B cell (primary cell): ENCODE results near the gene RNASEH1. TPM values are rescaled to one million over a fixed set of nuclear protein-coding genes. Genes with fewer than 3 reads are reported as not detected.

Experiments
- ATAC-seq: fragments of 200-7000 bp; cut with Tn5 transposase; one replicate; pipeline ENCODE4 v1.10.0; 2021; ENCODE audit warnings: low read depth, mild to moderate bottlenecking, moderate number of reproducible peaks, moderate library complexity
- CTCF ChIA-PET: fragments of 350-600 bp; sonication (Branson Sonifier 250); formaldehyde crosslinking; loops from one replicate; lab custom pipeline; 2021; ENCODE audit warnings: antibody characterized with exemption, inconsistent platforms; lab: Charles Lee
- POLR2A ChIA-PET: fragments of 350-600 bp; sonication (Branson Sonifier 250); formaldehyde crosslinking; loops from one replicate; lab custom pipeline; 2021; ENCODE audit warnings: antibody characterized with exemption; lab: Charles Lee
- DNase-seq: peaks from one replicate; pipeline ENCODE4 v3.0.0; 2013
- H2AFZ ChIP-seq: 2 replicates; pipeline ENCODE4 v1.6.1; 2012; ENCODE audit warnings: mild to moderate bottlenecking, low read depth, low read length; ENCODE audit not compliant: insufficient read depth, poor library complexity, severe bottlenecking
- H3K27ac ChIP-seq, 2 donors: 1 replicate in 1 of 2; 2 replicates in 1 of 2; pipeline ENCODE4 v1.5.1; 2012 to 2013; ENCODE audit warnings: low read length in 2 of 2, mild to moderate bottlenecking in 2 of 2, moderate library complexity in 1 of 2
- H3K27me3 ChIP-seq, 4 experiments: fragments of 200-600 bp in 1 of 4; sonication (generic) in 1 of 4; replicated peaks in 1 of 4; 1 replicate in 2 of 4; 2 replicates in 2 of 4; pipeline versions ENCODE4 v1.6.1 to v1.7.0; 2013 to 2016; ENCODE audit warnings: low read length in 3 of 4, mild to moderate bottlenecking in 2 of 4, mixed read lengths in 1 of 4, moderate library complexity in 1 of 4; ENCODE audit not compliant: insufficient read depth in 4 of 4, control insufficient read depth in 3 of 4; ENCODE audit errors: control extremely low read depth in 1 of 4
- H3K36me3 ChIP-seq, 2 experiments: replicated peaks in 1 of 2; 1 replicate in 1 of 2; 2 replicates in 1 of 2; pipeline versions ENCODE4 v1.6.1 to v1.7.1; 2013; ENCODE audit warnings: low read length in 1 of 2; ENCODE audit not compliant: insufficient read depth in 2 of 2, control insufficient read depth in 1 of 2; ENCODE audit errors: control extremely low read depth in 1 of 2, extremely low read depth in 1 of 2
- H3K4me1 ChIP-seq, 2 donors: fragments of 200-600 bp in 1 of 2; sonication (generic) in 1 of 2; 1 replicate in 1 of 2; 2 replicates in 1 of 2; pipeline versions ENCODE4 v1.5.1 to v1.6.1; 2013 to 2017; ENCODE audit warnings: low read length in 2 of 2; ENCODE audit not compliant: control insufficient read depth in 2 of 2, insufficient read depth in 2 of 2
- H3K4me2 ChIP-seq: replicated peaks from 2 replicates; pipeline ENCODE3; 2012; ENCODE audit warnings: mild to moderate bottlenecking, low read depth, low read length; ENCODE audit not compliant: poor library complexity, severe bottlenecking
- H3K4me3 ChIP-seq, 5 experiments: fragments of 200-600 bp in 1 of 5; sonication (generic) in 1 of 5; 1 replicate in 3 of 5; 2 replicates in 2 of 5; pipeline versions ENCODE4 v1.5.1 to v1.7.0; 2011 to 2016; ENCODE audit warnings: low read length in 4 of 5, mild to moderate bottlenecking in 4 of 5, low read depth in 2 of 5, control low read depth in 1 of 5, moderate library complexity in 1 of 5; ENCODE audit not compliant: insufficient read depth in 1 of 5; ENCODE audit errors: control extremely low read depth in 1 of 5, extremely low read depth in 1 of 5
- H3K79me2 ChIP-seq: fragments of 200-600 bp; sonication (generic); one replicate; pipeline ENCODE4 v1.6.0; 2016; ENCODE audit warnings: low read length; ENCODE audit not compliant: control insufficient read depth, insufficient read depth
- H3K9ac ChIP-seq: fragments of 200-600 bp; sonication (generic); 2 replicates; pipeline ENCODE4 v1.6.1; 2017; ENCODE audit warnings: mild to moderate bottlenecking, low read length, moderate library complexity
- H3K9me3 ChIP-seq, 3 donors: one replicate each; pipeline versions ENCODE4 v1.6.1 to v1.7.1; 2013; ENCODE audit warnings: low read length in 2 of 3; ENCODE audit not compliant: control insufficient read depth in 2 of 3, insufficient read depth in 1 of 3; ENCODE audit errors: control extremely low read depth in 1 of 3
- H4K20me1 ChIP-seq: 2 replicates; pipeline ENCODE4 v1.6.0; 2012; ENCODE audit warnings: mild to moderate bottlenecking, low read length; ENCODE audit not compliant: insufficient read depth, control insufficient read depth, poor library complexity, severe bottlenecking
- H3K27ac Mint-ChIP-seq: one replicate; pipeline ENCODE4 v1.8.0; 2021; ENCODE audit warnings: mixed read lengths
- H3K27me3 Mint-ChIP-seq: one replicate; pipeline ENCODE4 v1.8.0; 2021; ENCODE audit warnings: mixed read lengths
- H3K4me1 Mint-ChIP-seq: one replicate; pipeline ENCODE4 v1.8.0; 2021; ENCODE audit warnings: mixed read lengths
- H3K4me3 Mint-ChIP-seq: one replicate; pipeline ENCODE4 v1.8.0; 2021; ENCODE audit warnings: mixed read lengths
- H3K9me3 Mint-ChIP-seq: one replicate; pipeline ENCODE4 v1.8.0; 2022; ENCODE audit warnings: mixed read lengths; ENCODE audit not compliant: insufficient read depth
- CTCF ChIP-seq: fragments of 200-600 bp; IDR thresholded peaks from one replicate; pipeline ENCODE4 v1.8.0; 2022; ENCODE audit warnings: antibody characterized with exemption, mild to moderate bottlenecking
- EZH2 ChIP-seq: IDR thresholded peaks from 2 replicates; pipeline ENCODE4 v1.6.1; 2012; ENCODE audit warnings: borderline replicate concordance, low read depth, mild to moderate bottlenecking, moderate library complexity, low read length; ENCODE audit not compliant: insufficient read depth, poor library complexity, severe bottlenecking
- WGBS: methylation state at CpG from one replicate; pipeline ENCODE4 v1.1.5; 2013; ENCODE audit warnings: missing lambda C conversion rate; ENCODE audit not compliant: insufficient coverage; 5-methylcytosine and 5-hydroxymethylcytosine counted together
- intact Hi-C: fragments of 100-400 bp; cut with micrococcal nuclease; formaldehyde crosslinking; loops from one replicate; pipeline ENCODE4 v1.10.0; 2022
- polyA plus RNA-seq: library from polyadenylated mRNA; depleted of rRNA; stranded (reverse); fragments of >200 nt; gene quantifications from 2 replicates; pipeline ENCODE4 v1.2.3, GENCODE V29; 2012
- total RNA-seq, 2 donors: library from RNA; stranded (reverse); fragments of 120-200 nt in 1 of 2; gene quantifications; 1 replicate in 1 of 2; 2 replicates in 1 of 2; pipeline versions ENCODE4 v1.2.3 to v1.2.4, GENCODE V29; 2013 to 2022

RNASEH1 gene
- total and polyA plus RNA-seq, 2 donors (not counting 1 experiment from before 2014, with no cell fraction given), result 7.2 to 25.1 TPM

- H3K9ac ChIP-seq, result no peak overlapping the region
- no peak for DNase-seq
- no peaks in the 10 kb centered on the region for H4K20me1 ChIP-seq
- H3K4me2 ChIP-seq, result no peak overlapping the region
- peaks cover 0 to 2% of the 10 kb centered on the region in 2 experiments for H3K36me3 ChIP-seq
- intact Hi-C loops, result no loop called here
- H3K27me3 ChIP-seq, result no peaks in the 10 kb centered on the region
- 91% methylated on average over 6 of the region's 12 CpGs for whole genome bisulfite sequencing
- Mint-ChIP-seq H3K9me3 (no peaks in the 10 kb centered on the region), H3K4me3 (no peak overlapping the region), H3K27ac (no peak overlapping the region), H3K27me3 (no peaks in the 10 kb centered on the region), H3K4me1 (peaks cover 11% of the 10 kb centered on the region)
- peaks cover 0 to 6% (median 0%) of the 10 kb centered on the region in 3 donors for H3K9me3 ChIP-seq
- no peak for ATAC-seq
- POLR2A ChIA-PET, result no interaction called here
- peaks cover 3 to 7% of the 10 kb centered on the region in 2 donors for H3K4me1 ChIP-seq
- H3K27ac ChIP-seq, result no peak overlapping the region
- CTCF ChIA-PET, result no interaction called here
- no peak overlapping the region for H3K4me3 ChIP-seq
- TF ChIP-seq CTCF, result no peak
- TF ChIP-seq EZH2, result no peak
- no peak overlapping the region for H2AFZ ChIP-seq
- no peaks in the 10 kb centered on the region for H3K79me2 ChIP-seq
These were observed 25.2 kb downstream of the RNASEH1 start for GRCh38 chr2:3532941-3533340.

DNA sequence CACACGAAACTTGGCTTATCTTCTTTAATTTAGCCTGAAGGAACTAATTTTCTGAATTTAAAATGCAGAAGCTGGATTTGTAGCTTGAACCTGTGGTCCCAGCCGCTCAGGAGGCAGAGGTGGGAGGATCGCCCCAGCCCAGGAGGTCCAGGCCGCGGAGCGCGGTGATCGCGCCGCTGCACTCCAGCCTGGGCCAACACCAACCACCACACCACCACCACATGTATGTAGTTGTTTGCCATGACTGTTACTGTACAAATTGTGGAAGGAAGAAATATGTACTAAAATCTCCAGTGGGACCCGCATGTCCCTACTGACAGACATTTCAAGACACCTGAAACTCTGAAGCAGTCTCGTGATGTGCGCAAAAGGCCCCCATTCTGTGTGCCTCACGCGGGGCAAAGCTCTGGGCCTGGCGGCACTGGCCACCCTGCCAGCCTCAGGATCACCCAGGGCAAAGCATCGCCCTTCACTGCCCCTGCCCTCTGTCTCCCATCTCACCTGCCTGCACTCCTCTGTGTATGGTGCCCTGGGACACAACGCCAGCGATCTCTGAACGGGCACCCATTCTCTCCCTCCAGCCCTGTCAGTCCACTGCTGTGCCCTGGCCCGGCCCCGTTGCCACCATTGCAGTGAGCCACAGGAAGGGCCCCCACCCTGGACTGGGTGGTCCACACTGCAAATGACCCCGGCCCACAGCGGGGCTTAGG is 28.7 kb downstream of the RNASEH1 start:
- H3K27me3 ChIP-seq, result no peaks in the 10 kb centered on the region
- H3K79me2 ChIP-seq, result peaks cover 5% of the 10 kb centered on the region
- H3K4me2 ChIP-seq, result no peak overlapping the region
- WGBS, result 97% methylated on average over 15 of the region's 24 CpGs
- TF ChIP-seq EZH2, result no peak
- no peak for TF ChIP-seq CTCF
- H3K27ac Mint-ChIP-seq, result no peak overlapping the region
- ChIA-PET POLR2A (no interaction called here), CTCF (no interaction called here)
- no peak overlapping the region for H2AFZ ChIP-seq
- no peak overlapping the region for H3K4me3 Mint-ChIP-seq
- intact Hi-C loops, result no loop called here
- DNase-seq, result no peak
- ATAC-seq, result no peak
- H3K4me1 ChIP-seq, result no peaks in the 10 kb centered on the region
- H3K4me1 Mint-ChIP-seq, result no peaks in the 10 kb centered on the region
- peaks cover 0 to 5% (median 0%) of the 10 kb centered on the region in 3 donors for H3K9me3 ChIP-seq
- H3K9me3 Mint-ChIP-seq, result no peaks in the 10 kb centered on the region
- peaks cover 0 to 2% of the 10 kb centered on the region in 2 experiments for H3K36me3 ChIP-seq
- H3K4me3 ChIP-seq, result no peak overlapping the region
- H3K27me3 Mint-ChIP-seq, result no peaks in the 10 kb centered on the region
- H4K20me1 ChIP-seq, result no peaks in the 10 kb centered on the region
- no peak overlapping the region for H3K27ac ChIP-seq
- no peak overlapping the region for H3K9ac ChIP-seq
